HG02852 (cell line): ENCODE measurements around the gene KRTAP6-2.

ENCODE experiments used
- ATAC-seq: cut with Tn5 transposase; IDR thresholded peaks from one replicate; pipeline ENCODE4 v1.9.1; 2021; ENCODE audit warnings: mild to moderate bottlenecking, moderate library complexity; ENCODE audit not compliant: unreplicated experiment

KRTAP6-2 gene, protein sequence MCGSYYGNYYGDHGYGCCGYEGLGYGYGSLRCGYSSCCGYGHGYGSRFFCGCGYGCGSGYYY

DNA sequence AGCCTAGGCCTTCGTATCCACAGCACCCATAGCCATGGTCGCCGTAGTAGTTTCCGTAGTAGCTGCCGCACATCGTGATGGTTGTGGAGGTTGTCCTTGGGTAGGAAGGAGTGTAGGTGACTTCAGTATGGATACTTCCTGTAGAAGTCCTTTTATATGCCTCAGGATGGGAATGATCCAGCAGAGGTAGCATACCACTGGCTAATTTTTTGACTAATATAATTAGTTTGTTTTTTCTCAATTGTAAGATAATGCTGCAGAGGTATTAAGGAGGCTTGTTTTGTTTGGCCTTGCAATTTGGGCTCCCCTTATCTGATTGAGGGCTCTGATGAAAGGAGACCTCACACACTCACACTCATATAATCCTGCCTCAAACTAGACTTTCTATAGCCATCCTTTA, at the start of gene KRTAP6-2:
Gene KRTAP6-2 (minus strand): TSS at position 101 of the 400 bp plus-strand sequence. CDS start 28 bp downstream, at position 73.
- no peak for ATAC-seq

DNA sequence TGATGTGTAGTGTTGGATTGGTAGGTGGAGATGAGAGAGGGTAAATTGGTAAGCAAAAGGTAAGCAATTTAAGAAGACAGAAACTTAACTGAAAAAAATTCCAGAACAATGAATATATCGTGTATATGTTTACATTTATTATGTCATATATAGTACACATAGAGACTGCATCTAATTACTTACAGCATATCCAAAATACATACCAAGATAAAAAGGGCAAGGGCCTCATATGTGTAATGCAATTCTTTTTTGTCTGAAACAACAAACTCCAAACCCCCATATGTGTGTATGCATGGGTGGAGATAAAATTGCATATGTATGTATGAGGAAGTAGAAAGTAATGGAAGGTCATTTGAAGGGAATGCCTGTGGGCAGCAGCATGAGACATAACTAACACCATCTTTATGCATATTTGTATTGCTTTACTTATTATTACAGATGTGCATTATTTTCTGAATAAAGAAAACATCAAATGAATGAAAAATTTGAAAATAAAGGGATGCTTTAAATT, 48.3 kb upstream of the KRTAP6-2 start:
- no peak for ATAC-seq

DNA sequence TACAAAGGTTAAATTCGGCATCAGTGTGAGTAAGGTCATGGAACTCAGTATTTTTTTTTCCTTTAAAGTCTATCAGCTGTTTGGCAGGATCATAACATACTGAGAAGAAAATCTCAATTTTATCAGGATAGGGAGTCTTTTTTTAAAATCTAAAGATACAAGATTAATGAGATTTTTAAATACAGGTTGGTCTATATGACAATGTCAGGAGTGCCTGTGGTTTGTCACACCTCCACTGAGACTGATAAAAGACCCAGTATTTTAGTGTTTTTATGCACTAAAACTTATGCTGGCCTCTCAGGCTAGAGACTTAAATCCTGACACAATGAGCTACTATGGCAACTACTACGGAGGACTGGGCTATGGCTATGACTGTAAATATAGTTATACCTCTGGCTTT, 43.9 kb upstream of the KRTAP6-2 start, which contains the start of gene KRTAP20-3:
Gene KRTAP20-3 (plus strand): TSS at position 301 of the 400 bp plus-strand sequence.
- ATAC-seq, result no peak

DNA sequence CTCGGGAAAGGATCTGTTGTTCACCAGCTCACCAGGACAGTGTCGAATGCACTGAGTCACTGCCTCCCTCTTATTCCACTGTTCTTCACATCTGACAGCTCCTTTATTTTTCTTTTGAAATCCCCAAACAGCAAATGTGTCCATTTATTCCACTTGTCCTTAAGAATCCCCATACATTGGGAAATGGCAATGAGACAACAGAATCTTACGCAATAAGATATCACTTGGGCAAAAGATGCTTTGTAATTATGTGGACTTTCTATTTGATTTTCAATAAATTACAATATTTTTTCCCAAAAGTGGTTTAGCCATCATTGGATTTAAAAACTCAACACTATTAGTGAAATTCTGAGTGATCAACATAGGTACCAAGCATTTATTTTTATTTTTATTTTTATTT, 40.0 kb upstream of the KRTAP6-2 start:
- ATAC-seq, result no peak

DNA sequence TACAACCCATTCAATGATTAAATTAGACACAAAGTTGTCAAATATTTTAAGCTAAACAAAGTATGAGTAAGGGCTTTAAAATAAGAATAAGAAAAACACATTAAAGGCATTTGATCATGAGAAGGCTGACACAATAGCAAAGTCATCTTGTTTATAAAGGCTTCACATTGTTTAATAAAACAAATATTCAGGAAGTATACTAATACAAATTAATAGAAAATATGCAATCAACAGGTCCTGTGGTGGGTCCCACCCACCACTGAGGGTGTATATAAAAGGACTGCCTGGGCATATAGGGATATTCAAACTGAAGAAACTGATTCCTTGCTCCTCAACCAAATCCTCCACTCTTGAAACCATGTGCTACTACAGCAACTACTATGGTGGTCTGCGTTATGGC, 36.2 kb upstream of the KRTAP6-2 start, which contains the start of gene KRTAP20-2:
Gene KRTAP20-2 (plus strand): TSS at position 301 of the 400 bp plus-strand sequence. CDS start 58 bp downstream, at position 359.
- ATAC-seq, result no peak

DNA sequence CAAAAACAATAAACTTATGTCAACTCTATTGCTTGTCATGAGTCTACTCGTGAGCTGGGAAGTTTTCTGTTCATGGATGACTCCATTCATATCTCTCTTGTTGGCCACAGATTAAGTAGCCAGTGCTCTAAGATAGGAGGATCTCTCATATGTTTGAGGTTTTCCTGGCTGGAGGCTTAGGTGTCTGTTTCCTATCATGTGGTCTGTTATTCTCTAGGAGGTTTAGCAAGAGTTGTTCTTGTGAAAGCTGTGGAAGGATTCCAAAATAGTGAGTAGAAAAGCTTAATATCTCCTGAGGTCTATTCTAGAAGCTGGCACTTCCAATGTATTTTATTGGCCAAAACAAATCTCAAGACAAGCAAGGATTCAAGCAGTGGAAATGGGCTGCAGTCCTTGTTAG, 30.5 kb upstream of the KRTAP6-2 start:
- no peak for ATAC-seq

DNA sequence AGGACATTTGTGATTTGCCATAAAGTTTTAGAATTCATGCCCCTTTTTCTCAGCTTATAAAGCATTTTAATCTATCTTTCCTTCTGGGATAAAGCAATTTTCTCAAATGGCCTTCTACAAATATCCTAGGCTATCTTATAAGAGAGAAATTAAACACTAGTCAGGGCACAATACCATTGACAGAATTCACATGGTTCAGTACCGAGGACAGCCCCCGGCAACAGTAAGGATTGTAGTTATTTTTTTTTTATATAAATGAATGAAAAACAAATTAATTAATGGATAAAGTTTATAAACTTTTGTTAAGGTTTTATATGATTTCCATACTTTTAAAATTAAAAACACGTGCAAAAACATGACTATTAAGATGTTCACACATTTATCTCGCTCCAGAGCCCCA, 29.4 kb upstream of the KRTAP6-2 start:
- no peak for ATAC-seq

DNA sequence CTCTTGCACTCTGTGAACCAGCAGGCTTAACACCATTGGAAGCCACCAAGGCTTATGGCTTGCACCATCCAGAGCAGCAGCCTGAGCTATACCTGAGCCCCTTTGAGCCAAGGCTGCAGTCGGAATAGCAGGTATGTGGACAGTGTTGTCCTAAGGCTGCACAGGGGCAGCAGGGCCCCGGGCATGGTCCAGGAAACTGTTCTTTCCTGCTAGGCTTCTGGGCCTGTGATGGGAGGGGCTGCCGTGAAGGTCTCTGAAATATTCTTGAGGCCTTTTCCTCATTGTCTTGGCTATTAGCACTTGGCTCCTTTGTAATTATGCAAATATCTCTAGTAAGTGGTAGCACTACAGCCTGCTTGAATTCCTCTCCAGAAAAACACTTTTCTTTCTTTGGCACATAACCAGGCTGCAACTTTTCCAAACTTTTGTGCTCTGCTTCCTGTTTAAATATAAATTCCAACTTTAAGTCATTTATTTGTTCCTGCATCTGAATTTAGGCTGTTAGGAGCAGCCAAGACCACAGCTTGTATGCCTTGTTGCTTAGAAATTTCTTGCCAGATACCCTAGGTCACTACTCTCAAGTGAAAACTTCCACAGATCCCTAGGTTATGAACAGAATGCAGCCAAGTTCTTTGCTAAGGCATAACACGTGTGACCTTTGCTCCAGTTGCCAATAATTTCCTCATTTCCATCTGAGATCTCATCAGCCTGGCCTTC, 26.9 kb upstream of the KRTAP6-2 start:
- ATAC-seq, result no peak

DNA sequence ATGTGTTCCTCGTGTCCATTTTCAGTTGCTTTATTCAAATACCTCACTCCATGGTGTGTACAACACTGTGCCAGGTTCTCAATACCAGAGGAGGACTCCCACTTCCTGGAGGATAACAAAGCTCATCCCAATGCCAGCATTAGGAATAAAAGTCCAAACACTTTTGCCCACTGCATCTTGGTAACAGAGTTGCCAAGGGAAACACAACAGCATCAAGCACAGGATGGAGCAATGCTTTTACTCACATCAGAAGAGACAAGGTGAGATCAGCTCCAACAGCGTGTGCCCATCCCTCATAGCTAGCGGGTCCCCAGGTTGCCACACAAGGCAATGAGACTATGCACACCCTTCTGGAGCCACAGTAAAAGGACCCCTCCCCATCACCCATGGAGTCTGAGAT, 24.7 kb upstream of the KRTAP6-2 start:
- ATAC-seq, result no peak

DNA sequence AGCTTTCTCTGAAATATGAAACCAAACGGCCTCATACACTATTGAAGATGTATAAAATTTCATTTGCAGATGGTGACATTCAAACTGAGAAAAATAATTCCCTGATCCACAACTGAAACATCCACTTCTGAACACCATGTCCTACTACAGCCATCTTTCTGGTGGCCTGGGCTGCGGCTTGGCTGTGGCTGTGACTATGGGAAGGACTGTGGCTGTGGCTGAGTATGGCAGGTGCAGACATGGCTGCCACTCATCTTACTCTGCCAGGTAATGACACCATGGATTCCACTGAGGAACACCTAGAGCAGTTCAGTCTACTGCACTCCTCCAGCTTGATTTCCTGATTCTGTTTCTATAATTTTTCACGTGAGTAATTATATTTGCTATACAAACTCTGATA, 21.8 kb upstream of the KRTAP6-2 start, which contains the start of gene KRTAP20-4:
Gene KRTAP20-4 (plus strand): TSS at position 106 of the 400 bp plus-strand sequence.
- no peak for ATAC-seq

DNA sequence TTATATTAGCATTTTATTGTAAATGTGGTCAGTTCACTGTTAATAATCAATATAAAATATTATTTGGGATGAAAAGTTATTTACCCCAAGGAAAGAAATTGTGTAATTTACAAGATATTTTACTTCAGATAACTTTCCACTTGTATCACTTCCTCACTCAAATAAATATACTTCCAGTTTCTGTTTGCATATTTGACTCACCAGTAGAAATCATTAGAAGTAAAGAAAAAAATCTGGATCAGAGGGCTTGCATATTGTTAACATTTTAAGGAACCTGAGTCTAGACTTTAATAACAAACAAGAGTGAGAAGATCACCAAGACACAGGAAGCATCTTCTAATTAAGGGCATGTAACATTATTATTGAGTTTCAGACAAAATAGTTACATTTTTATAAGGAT, 21.4 kb upstream of the KRTAP6-2 start:
- no peak for ATAC-seq

DNA sequence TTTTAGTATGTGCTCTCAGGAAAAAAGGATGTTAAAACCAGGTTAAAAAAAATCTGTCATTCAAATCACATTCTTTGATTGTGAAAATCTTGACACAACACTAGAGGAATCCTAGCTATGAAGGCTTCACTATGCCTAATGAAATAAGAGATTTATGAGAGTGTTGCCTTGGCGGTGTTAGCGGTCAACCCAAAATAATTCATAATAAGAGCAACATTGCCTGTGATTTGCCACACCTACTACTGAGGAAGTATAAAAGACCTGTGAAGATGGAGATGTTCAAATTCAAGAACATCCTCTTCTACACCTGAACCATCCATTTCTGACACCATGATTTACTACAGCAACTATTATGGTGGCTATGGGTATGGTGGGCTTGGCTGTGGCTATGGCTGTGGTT, 17.4 kb upstream of the KRTAP6-2 start, which contains the start of gene KRTAP20-1:
Gene KRTAP20-1 (plus strand): TSS at position 301 of the 400 bp plus-strand sequence. CDS start 30 bp downstream, at position 331.
- no peak for ATAC-seq

DNA sequence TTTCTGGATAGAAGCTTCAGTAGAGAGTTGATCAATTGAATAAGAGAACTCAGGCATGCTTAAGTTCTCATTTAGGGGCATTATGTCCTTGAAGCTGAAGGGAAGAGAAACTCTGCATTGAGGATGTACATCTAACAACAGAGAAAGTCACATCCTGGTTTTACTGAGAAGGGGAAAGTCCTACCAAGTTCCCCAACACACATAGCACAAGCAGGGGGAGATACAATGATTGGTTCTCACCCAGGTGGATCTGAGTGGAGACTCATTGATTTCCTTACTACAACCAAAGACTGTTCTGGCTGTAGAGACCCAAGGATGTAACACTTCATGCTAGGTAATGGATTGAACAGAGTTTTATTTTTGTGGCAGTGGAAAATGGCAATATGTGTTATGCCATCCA, 16.5 kb upstream of the KRTAP6-2 start:
- no peak for ATAC-seq

DNA sequence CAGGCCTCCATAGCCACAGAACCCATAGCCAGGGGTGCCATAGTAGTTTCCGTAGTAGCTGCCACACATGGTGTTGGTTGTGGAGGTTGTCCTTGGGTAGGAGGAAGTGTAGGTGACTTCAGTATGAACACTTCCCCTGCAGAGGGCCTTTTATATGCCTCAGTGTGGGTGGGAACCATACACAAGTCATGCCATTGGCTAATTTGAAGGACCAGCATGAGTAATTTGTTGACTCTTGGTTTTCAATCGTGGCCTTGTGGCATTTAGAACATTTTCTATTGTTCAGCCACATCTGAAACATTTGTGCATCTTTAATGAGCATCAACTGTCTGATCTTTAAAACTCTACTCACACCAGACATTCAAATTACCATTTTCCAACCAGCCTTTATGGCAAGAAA, 15.1 kb upstream of the KRTAP6-2 start, which contains the start of gene KRTAP6-1:
Gene KRTAP6-1 (minus strand): TSS at position 95 of the 400 bp plus-strand sequence. CDS start 26 bp downstream, at position 69.
- ATAC-seq, result no peak

DNA sequence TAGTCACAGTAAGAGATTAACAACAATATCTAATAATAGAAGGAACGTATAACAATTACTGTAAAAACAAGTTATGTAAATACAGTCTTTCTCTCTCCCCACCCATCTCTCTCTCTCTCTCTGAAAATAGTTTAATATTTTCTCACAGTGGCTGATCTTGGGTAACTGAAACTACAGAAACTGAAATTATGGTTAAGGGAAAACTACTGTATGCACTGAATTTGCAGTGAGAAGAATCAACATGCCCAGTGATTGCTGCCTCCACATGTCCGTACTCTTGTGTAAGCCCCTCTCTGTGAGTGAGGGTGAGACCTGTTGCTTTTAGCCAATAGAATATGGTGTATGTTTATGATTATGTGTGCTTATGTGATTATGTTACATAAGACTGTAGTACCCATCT, 13.4 kb upstream of the KRTAP6-2 start:
- ATAC-seq, result no peak

DNA sequence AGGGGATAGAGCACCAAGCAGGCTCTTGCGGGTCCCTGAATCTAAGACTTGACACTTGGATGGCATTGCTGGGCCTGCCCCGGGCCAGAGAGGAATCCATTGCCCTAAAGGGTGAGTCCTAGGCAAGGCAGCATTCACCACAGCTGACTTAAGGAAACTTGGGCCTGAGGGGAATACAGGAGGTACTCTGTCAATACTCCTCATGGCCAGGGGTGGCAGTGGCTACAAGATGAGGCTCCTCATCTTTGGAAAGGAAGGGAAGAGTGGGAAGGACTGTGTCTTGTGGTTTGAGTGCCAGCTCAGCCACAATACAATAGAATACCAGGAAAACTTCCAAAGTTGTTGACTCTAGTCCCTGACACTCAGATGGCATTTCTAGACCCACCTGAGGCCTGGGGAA, 7.3 kb upstream of the KRTAP6-2 start:
- ATAC-seq, result no peak

DNA sequence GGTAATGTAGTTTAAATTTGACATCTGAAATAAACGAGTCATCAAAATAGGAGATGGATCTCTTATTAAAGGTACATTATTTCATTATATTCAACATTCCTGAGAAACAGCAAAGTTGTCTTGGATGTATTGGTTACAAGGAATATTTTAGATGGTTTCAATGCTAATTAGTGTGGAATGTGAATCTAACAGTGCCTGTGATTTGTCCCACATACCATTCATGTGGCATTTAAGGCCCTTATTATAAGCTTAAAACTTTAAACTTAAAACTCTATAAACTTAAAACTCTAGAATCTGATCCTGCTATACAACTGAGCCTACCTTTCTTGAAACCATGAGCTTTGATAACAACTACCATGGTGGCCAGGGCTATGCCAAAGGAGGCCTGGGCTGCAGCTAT, 2.1 kb upstream of the KRTAP6-2 start, which contains the start of gene KRTAP22-1:
Gene KRTAP22-1 (plus strand): TSS at position 301 of the 400 bp plus-strand sequence.
- ATAC-seq, result no peak

DNA sequence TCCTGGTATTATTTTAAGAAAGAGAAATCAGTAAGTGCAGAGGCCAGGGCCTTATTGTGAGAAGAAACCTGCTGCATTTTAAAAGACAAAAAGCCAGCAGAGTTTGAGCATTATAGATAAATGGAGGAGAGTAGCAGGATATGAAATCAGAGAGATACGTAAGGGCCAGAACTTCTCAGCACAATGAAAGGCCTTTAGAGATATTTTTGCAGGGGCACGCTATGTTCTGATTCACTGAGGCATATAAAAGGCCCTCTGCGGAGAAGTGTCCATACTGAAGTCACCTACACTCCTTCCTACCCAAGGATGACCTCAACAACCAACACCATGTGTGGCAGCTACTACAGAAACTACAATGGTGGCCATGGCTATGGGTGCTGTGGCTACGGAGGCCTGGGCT, 6.6 kb downstream of the KRTAP6-2 start, which contains the start of gene KRTAP6-3:
Gene KRTAP6-3 (plus strand): TSS at position 301 of the 400 bp plus-strand sequence. CDS start 6 bp downstream, at position 307.
- ATAC-seq, result no peak

DNA sequence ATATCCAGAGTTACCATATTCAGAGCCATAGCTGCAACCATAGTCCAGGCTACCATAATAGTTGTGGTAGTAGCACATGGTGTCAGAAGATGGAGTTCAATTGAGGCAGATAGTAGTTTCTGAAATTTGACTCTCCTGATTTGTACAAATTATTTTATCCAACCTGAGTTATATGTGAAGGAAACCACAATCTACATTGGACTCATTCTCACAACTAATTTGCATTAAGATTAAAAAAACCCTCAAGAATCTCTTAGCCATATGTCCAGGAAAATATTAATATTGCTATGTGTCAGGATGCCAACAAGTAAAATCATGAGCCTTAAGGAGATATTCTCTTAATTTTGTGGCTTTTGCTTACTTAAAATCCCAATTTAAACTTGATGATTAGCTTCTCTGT, 8.4 kb downstream of the KRTAP6-2 start, which contains the start of gene KRTAP22-2:
Gene KRTAP22-2 (minus strand): TSS at position 101 of the 400 bp plus-strand sequence.
- ATAC-seq, result no peak

DNA sequence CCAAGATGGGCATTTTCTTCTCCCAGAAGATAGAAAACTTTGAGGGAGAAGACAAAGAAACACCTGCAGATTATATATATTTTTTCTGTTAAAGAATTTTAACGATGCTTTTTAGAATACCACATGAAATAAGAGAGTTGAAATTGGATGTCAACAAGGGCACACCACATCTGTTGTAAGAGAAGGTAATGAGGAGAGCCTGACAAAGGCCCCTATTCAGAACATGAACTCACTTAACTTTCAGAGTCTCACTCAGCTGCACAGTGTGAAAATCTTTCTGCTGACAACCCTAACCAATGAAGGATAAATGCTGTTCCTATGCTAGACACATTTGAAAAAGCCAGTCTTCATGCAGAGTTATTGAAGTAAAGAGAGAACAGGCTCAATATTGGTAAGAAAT, 15.8 kb downstream of the KRTAP6-2 start:
- ATAC-seq, result no peak

DNA sequence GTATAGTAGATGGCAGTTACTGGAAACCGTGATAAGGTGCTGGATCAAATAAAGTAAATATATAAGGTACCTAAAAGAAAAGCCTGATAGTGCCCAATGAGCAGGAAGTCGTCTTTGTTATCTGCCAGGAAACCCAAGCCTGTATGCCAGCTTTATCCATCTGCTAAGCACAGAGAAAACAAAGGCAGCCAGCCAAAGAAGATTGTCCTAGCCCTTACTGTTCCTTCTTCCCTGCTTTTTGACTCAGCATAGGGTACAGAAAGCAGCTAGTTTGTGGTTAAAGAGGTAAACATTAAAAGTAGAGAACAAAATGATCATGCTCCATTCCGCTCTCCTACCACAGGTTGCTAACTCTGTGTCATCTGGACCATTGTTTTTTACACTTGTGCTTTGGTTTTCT, 18.6 kb downstream of the KRTAP6-2 start:
- no peak for ATAC-seq

DNA sequence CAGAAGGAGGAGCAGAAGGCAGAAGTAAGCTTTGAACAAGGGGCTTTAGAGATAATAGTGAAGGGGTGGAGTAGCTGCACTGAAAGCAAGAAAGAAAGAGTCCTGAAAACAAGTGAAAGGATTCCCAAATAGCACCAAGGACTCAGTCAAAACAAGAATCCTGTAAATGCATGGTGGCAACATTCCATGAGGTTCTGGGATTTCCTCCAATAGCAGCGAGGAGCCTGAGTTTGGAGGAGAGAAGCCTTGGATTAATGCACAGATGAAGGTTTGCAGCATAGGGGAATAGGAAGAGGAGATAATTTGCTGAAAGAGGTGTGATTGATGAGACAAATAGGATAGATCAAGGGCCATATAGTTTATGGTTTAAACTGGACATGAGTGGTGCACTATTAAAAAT, 19.4 kb downstream of the KRTAP6-2 start:
- no peak for ATAC-seq
